ENCODE results near the gene DIPK1C.

DIPK1C gene

DNA sequence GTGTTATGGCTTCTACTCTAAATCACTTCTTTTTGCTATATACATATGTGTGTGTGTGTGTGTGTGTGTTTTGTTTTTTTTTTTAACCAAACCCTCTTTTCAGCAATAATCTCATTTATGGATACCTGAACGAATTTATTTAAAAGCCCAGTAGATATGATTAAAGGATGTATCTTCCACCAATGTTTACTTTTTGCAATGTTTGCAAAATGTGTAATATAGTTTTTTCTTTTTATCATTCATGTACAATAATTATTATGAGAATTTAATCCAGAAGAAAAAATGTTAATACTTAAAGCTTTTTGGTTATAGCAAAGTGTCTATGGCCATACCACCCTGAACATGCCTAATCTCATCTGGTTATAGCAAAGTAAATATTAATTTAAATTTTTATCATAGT lies 37.4 kb upstream of the DIPK1C start:
- Mint-ChIP-seq H3K4me3 (peak overlapping the region; percentile 26), H3K27me3 (no peaks in the 10 kb centered on the region), H3K27ac (no peak overlapping the region), H3K4me1 (ENCODE audit: low read depth) (peaks cover 42% of the 10 kb centered on the region), H3K36me3 (ENCODE audit: low read depth) (peaks cover 11% of the 10 kb centered on the region), H3K9me3 (no peaks in the 10 kb centered on the region)

GRCh38 chr18:74493689-74494088 lies 36.6 kb upstream of the DIPK1C start:
- H3K4me1 Mint-ChIP-seq (ENCODE audit: low read depth), result peaks cover 34% of the 10 kb centered on the region
- H3K4me3 Mint-ChIP-seq, result no peak overlapping the region
- no peaks in the 10 kb centered on the region for H3K27me3 Mint-ChIP-seq
- peaks cover 11% of the 10 kb centered on the region for H3K36me3 Mint-ChIP-seq (ENCODE audit: low read depth)
- H3K27ac Mint-ChIP-seq, result no peak overlapping the region
- no peaks in the 10 kb centered on the region for H3K9me3 Mint-ChIP-seq

GRCh38 chr18:74492259-74492658 lies 35.2 kb upstream of the DIPK1C start:
- H3K9me3 Mint-ChIP-seq, result no peaks in the 10 kb centered on the region
- peaks cover 19% of the 10 kb centered on the region for H3K4me1 Mint-ChIP-seq (ENCODE audit: low read depth)
- no peak overlapping the region for H3K4me3 Mint-ChIP-seq
- H3K36me3 Mint-ChIP-seq (ENCODE audit: low read depth), result peaks cover 4% of the 10 kb centered on the region
- H3K27ac Mint-ChIP-seq, result no peak overlapping the region
- H3K27me3 Mint-ChIP-seq, result no peaks in the 10 kb centered on the region

GRCh38 chr18:74489676-74490075 lies 32.6 kb upstream of the DIPK1C start:
- Mint-ChIP-seq H3K9me3 (no peaks in the 10 kb centered on the region), H3K4me1 (ENCODE audit: low read depth) (peaks cover 23% of the 10 kb centered on the region), H3K27ac (no peak overlapping the region), H3K27me3 (no peaks in the 10 kb centered on the region), H3K36me3 (ENCODE audit: low read depth) (no peaks in the 10 kb centered on the region), H3K4me3 (no peak overlapping the region)

DNA sequence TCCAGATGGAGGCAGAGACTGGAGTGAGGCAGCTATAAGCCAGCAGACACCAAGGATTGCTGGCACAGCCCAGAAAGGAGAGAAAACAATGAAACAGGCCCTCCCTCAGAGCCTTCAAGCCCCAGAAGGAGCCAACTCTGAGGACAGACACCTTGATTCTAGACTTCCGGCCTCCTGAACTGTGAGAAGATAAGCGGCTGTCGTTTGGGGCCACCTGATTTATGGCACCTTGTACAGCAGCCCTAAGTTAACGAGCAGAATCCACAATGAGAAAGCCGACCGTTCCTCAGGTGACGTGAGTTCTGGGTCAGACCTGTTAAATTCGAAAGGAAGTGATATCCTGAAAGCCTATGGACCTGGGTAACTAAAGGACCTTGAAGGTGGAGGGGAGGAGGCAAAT lies 31.8 kb upstream of the DIPK1C start:
- Mint-ChIP-seq H3K36me3 (ENCODE audit: low read depth) (no peaks in the 10 kb centered on the region), H3K27ac (no peak overlapping the region), H3K4me1 (ENCODE audit: low read depth) (peaks cover 24% of the 10 kb centered on the region), H3K27me3 (no peaks in the 10 kb centered on the region), H3K4me3 (no peak overlapping the region), H3K9me3 (no peaks in the 10 kb centered on the region)

GRCh38 chr18:74488354-74488753 lies 31.2 kb upstream of the DIPK1C start:
- H3K4me1 Mint-ChIP-seq (ENCODE audit: low read depth), result peaks cover 20% of the 10 kb centered on the region
- no peak overlapping the region for H3K4me3 Mint-ChIP-seq
- no peaks in the 10 kb centered on the region for H3K9me3 Mint-ChIP-seq
- H3K36me3 Mint-ChIP-seq (ENCODE audit: low read depth), result no peaks in the 10 kb centered on the region
- no peak overlapping the region for H3K27ac Mint-ChIP-seq
- no peaks in the 10 kb centered on the region for H3K27me3 Mint-ChIP-seq

DNA sequence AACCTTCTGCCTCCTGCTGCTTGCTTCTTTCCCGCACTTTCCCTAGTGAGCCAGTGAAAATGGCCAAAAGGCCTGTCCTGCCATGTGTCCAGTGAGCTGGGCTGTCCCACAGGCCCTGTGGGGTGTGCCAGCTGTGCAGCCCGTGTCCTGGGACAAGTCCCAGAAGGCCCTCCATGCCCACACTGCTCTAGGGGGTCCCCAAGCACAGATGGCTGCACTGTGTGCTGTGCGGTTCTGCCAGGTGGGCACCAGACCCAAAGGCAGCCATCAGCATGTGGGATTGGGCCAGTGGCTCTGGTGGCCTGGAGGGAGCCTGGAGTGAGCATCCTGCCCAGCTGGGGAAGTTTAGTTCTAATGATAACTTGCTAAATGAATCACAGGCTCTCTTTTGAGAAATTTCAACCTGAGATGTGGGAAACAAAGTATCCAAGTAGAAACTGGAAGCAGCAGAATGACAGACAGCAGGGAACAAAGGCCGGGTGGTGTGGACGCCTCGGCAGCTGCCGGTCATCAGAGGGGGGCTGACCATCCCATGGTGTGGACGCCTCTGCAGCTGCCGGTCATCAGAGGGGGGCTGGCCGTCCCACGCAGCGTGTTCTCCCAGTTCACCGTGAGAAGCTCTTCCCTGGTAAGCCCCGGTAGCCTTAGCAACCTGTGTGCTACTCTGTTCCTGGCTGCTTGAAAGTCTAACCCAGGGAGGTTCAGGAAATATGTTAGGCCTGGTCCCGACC lies 29.2 kb upstream of the DIPK1C start:
- no peaks in the 10 kb centered on the region for H3K9me3 Mint-ChIP-seq

GRCh38 chr18:74482697-74483096 lies 25.6 kb upstream of the DIPK1C start:
- Mint-ChIP-seq H3K4me3 (no peak overlapping the region), H3K36me3 (ENCODE audit: low read depth) (no peaks in the 10 kb centered on the region), H3K9me3 (no peaks in the 10 kb centered on the region), H3K27me3 (peaks cover 3% of the 10 kb centered on the region), H3K27ac (no peak overlapping the region), H3K4me1 (ENCODE audit: low read depth) (peaks cover 22% of the 10 kb centered on the region)

More for the DNA sequence above, 29.2 kb upstream of the DIPK1C start:
- H3K4me1 Mint-ChIP-seq (ENCODE audit: low read depth), result peaks cover 20% of the 10 kb centered on the region
- H3K27ac Mint-ChIP-seq, result peak overlapping the region; percentile 36
- no peak overlapping the region for H3K4me3 Mint-ChIP-seq
- H3K36me3 Mint-ChIP-seq (ENCODE audit: low read depth), result no peaks in the 10 kb centered on the region
- peaks cover 3% of the 10 kb centered on the region for H3K27me3 Mint-ChIP-seq

DNA sequence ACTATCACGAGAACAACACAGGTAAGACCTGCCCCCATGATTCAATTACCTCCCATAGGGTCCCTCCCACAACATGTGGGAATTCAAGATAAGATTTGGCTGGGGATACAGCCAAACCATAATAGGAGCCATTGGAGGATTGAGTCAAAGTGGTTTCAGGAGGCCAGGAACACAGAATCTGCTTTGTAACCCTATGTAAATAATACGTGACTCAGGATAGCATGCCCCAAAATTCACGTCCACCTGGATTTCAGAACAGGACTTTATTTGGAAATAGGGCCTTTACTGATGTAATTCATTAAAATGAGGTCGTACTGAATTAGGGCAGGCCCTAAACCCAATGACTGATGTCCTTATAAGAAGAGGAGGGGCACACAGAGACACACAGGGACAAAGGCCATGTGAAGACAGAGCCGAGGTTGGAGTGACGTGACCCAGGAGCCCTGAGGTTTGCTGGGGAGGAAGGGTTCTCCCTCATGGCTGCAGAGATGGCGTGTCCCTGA lies 23.1 kb upstream of the DIPK1C start:
- Mint-ChIP-seq H3K27me3 (peaks cover 3% of the 10 kb centered on the region), H3K4me3 (no peak overlapping the region), H3K9me3 (no peaks in the 10 kb centered on the region), H3K36me3 (ENCODE audit: low read depth) (no peaks in the 10 kb centered on the region), H3K4me1 (ENCODE audit: low read depth) (peaks cover 12% of the 10 kb centered on the region), H3K27ac (no peak overlapping the region)

GRCh38 chr18:74479486-74480148 lies 22.5 kb upstream of the DIPK1C start:
- no peaks in the 10 kb centered on the region for H3K36me3 Mint-ChIP-seq (ENCODE audit: low read depth)
- no peak overlapping the region for H3K4me3 Mint-ChIP-seq
- no peaks in the 10 kb centered on the region for H3K9me3 Mint-ChIP-seq
- no peak overlapping the region for H3K27ac Mint-ChIP-seq
- peaks cover 7% of the 10 kb centered on the region for H3K4me1 Mint-ChIP-seq (ENCODE audit: low read depth)
- H3K27me3 Mint-ChIP-seq, result peaks cover 3% of the 10 kb centered on the region

GRCh38 chr18:74478880-74479279 lies 21.8 kb upstream of the DIPK1C start:
- Mint-ChIP-seq H3K36me3 (ENCODE audit: low read depth) (no peaks in the 10 kb centered on the region), H3K27ac (no peak overlapping the region), H3K4me1 (ENCODE audit: low read depth) (peaks cover 5% of the 10 kb centered on the region), H3K27me3 (peaks cover 3% of the 10 kb centered on the region), H3K4me3 (no peak overlapping the region), H3K9me3 (no peaks in the 10 kb centered on the region)

DNA sequence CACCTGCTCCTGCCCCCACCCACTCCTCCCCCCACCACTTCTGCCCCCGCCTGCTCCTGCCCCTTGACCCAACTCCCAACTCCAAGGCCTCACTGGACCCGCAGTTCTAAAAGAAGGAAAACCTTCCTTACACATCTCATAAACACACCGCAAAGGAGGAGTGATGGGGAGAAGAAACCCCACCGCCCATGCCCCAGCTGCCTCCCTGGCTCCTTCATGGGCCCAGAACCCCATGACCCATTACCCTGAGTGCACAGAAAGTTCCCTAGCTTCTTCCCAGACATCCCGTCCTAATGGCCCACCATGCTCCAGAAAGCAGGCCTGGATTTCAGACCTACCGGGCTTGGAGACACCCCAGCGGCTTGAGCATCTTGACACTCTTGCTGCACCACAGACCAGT lies 21.2 kb upstream of the DIPK1C start:
- H3K4me1 Mint-ChIP-seq (ENCODE audit: low read depth), result peaks cover 5% of the 10 kb centered on the region
- H3K36me3 Mint-ChIP-seq (ENCODE audit: low read depth), result no peaks in the 10 kb centered on the region
- peaks cover 3% of the 10 kb centered on the region for H3K27me3 Mint-ChIP-seq
- no peaks in the 10 kb centered on the region for H3K9me3 Mint-ChIP-seq
- no peak overlapping the region for H3K4me3 Mint-ChIP-seq
- no peak overlapping the region for H3K27ac Mint-ChIP-seq

DNA sequence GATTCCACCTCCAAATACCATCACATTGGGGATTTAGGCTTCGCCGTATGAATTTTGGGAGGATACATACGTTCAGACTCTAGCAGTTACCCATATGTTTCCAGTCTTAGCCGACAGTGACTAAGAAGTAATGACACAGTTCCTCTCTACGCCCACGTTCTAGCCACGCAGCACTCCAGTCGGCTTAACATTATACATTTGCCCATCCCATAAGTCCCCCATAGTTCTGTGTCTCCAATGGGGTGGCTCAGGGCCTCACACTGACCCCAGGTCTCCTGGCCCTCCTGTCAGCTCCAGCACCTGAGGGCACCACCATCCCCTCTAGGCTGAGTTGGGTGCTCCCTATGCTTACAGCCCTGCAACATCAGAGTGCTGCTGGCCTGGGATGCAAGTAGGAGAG lies 20.7 kb upstream of the DIPK1C start:
- Mint-ChIP-seq H3K4me3 (no peak overlapping the region), H3K9me3 (no peaks in the 10 kb centered on the region), H3K36me3 (ENCODE audit: low read depth) (no peaks in the 10 kb centered on the region), H3K27ac (no peak overlapping the region), H3K27me3 (peaks cover 1% of the 10 kb centered on the region), H3K4me1 (ENCODE audit: low read depth) (peaks cover 5% of the 10 kb centered on the region)

- Mint-ChIP-seq H3K36me3 (ENCODE audit: low read depth) (no peaks in the 10 kb centered on the region), H3K27me3 (no peaks in the 10 kb centered on the region), H3K4me1 (ENCODE audit: low read depth) (peaks cover 5% of the 10 kb centered on the region), H3K9me3 (no peaks in the 10 kb centered on the region), H3K4me3 (no peak overlapping the region), H3K27ac (no peak overlapping the region)
Observed at GRCh38 chr18:74476140-74476539, 19.0 kb upstream of the DIPK1C start.

GRCh38 chr18:74473976-74474640 lies 17.0 kb upstream of the DIPK1C start:
- no peaks in the 10 kb centered on the region for H3K36me3 Mint-ChIP-seq (ENCODE audit: low read depth)
- H3K27ac Mint-ChIP-seq, result no peak overlapping the region

More at GRCh38 chr18:74473976-74474640, 17.0 kb upstream of the DIPK1C start:
- Mint-ChIP-seq H3K4me3 (no peak overlapping the region), H3K27me3 (peaks cover 4% of the 10 kb centered on the region), H3K9me3 (peaks cover 10% of the 10 kb centered on the region), H3K4me1 (ENCODE audit: low read depth) (peaks cover 5% of the 10 kb centered on the region)
